BJ (cell line): Measurements from ENCODE around the gene CTBP1. TPM values are rescaled to one million over a fixed set of nuclear protein-coding genes. Genes with fewer than 3 reads are reported as not detected.

ENCODE experiments used
- CTCF ChIA-PET: fragments of 350-600 bp; formaldehyde crosslinking; extraction: SDS; loops from one replicate; lab custom pipeline; 2021; ENCODE audit warnings: antibody characterized with exemption, inconsistent platforms; lab: Yijun Ruan, JAX
- POLR2A ChIA-PET: fragments of 300-600 bp; sonication (Branson Sonifier 250); formaldehyde crosslinking; extraction: SDS; loops from one replicate; lab custom pipeline; 2021; ENCODE audit warnings: antibody characterized with exemption; lab: Charles Lee
- DNase-seq: peaks from one replicate; pipeline ENCODE4 v3.0.0-alpha.2; 2011; ENCODE audit warnings: low read depth
- H3K27me3 ChIP-seq: 2 replicates; pipeline ENCODE4 v1.6.0; 2011; ENCODE audit warnings: low read length; ENCODE audit not compliant: control insufficient read depth, insufficient read depth
- H3K36me3 ChIP-seq: 2 replicates; pipeline ENCODE4 v1.5.1; 2011; ENCODE audit warnings: low read length; ENCODE audit not compliant: control insufficient read depth, insufficient read depth
- H3K4me3 ChIP-seq: 2 replicates; pipeline ENCODE4 v1.5.1; 2011; ENCODE audit warnings: low read depth, mild to moderate bottlenecking, control low read depth, low read length
- polyA plus RNA-seq: library from polyadenylated mRNA; depleted of rRNA; stranded (reverse); fragments of >200 nt; gene quantifications from 2 replicates; pipeline ENCODE4 v1.2.3, GENCODE V29; 2011
- TF ChIP-seq, protein P1 (sequence below): IDR thresholded peaks from 2 replicates; pipeline ENCODE4 v1.5.1; 2011; ENCODE audit warnings: low read depth, mild to moderate bottlenecking, control low read depth, inconsistent platforms, low read length, moderate library complexity; ENCODE audit not compliant: insufficient read depth

Gene CTBP1
- polyA plus RNA-seq, 1 experiment, result 106 TPM

DNA sequence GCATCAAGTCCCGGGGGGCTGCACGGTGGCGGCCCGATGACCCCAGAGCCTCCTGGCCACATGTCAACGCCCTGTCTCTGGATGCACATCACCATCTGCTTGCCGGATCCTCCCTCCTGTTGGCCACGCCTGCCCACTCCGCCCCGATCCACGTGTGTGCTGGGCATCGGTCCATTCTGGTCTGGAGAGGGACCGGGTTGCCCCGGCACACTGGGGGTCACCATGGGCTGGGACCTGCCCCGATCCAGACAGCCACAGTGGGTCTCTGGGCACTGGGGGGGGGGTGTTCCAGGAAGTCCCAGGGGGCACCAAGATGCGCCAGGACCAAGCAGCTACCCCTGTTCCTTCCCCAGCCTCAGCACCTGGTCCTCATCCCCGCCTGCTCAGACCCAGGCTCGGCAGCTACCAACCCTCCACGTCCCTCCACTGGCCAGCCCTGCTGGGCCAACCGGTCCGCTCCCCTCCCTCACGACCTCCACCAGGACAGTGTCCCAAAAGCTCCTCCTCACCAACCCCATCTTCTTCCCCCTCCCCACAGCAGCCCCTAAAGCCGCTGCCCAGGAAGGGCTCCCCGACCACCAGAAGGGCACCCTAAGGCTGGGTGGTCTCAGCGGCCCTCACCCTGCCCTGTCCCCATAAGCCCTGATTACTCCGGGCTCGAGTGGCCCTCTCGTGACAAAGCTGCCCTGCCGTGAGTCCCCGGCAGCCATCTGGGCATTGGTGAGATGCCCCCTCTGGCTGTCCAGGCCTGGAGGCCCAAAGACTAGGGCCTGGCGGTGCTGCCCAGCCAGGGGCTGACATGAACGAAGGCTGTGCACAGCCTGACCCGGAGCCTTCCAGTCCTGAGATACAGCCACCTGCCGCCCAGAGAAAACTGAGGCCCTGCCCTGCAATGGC lies 4.6 kb downstream of the CTBP1 start:
- DNase-seq, result no peak
- CTCF ChIA-PET, result interaction anchor here (0.7 to 1.8 kb wide), 3 partner anchors 10 to 114 kb away, joined by 3 to 7 read pairs (median 4); no protein-coding TSS in a partner anchor
- POLR2A ChIA-PET, result no interaction called here
- no peak overlapping the region for H3K4me3 ChIP-seq
- no peaks in the 10 kb centered on the region for H3K27me3 ChIP-seq
- TF ChIP-seq, protein P1, sequence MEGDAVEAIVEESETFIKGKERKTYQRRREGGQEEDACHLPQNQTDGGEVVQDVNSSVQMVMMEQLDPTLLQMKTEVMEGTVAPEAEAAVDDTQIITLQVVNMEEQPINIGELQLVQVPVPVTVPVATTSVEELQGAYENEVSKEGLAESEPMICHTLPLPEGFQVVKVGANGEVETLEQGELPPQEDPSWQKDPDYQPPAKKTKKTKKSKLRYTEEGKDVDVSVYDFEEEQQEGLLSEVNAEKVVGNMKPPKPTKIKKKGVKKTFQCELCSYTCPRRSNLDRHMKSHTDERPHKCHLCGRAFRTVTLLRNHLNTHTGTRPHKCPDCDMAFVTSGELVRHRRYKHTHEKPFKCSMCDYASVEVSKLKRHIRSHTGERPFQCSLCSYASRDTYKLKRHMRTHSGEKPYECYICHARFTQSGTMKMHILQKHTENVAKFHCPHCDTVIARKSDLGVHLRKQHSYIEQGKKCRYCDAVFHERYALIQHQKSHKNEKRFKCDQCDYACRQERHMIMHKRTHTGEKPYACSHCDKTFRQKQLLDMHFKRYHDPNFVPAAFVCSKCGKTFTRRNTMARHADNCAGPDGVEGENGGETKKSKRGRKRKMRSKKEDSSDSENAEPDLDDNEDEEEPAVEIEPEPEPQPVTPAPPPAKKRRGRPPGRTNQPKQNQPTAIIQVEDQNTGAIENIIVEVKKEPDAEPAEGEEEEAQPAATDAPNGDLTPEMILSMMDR, result no peak
- peaks cover 12% of the 10 kb centered on the region for H3K36me3 ChIP-seq

DNA sequence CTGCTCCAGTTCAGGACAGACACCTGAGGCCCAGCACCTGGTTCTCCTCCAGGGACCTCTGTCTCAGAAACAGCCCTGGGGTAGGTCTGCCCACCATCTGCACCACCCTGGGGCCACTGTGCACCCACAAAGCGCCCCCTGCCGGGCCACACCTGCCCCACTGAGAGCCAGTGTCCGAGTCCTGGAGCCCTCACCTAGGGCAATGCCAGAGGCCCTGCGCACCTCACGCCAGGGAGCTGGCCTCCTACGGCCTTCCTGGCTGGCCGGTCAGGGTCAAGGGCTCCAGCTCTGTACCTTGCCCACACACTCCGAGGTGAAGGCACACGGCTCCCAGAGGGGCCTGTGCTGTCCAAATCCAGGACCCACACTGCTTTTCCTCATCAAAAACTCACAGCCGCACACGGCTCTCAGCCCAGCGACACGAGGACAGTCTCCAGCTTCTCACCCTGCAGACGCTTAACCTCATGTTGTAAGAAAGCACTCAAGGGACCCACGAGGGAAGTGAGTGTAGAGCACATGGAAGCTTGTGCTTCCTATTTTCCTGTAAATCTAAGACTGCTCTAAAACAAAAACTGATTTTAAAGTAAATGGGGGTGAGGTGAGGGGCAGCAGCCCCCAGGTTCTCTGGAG lies 5.4 kb downstream of the CTBP1 start:
- CTCF ChIA-PET, result interaction anchor here (0.6 kb wide), 1 partner anchor 112 kb away, joined by 4 read pairs; no protein-coding TSS in a partner anchor
- no peak overlapping the region for H3K4me3 ChIP-seq
- no peak for DNase-seq
- POLR2A ChIA-PET, result no interaction called here
- TF ChIP-seq, protein P1, result no peak
- no peaks in the 10 kb centered on the region for H3K27me3 ChIP-seq
- peaks cover 12% of the 10 kb centered on the region for H3K36me3 ChIP-seq

GRCh38 chr4:1242506-1243450 lies 6.2 kb downstream of the CTBP1 start:
- CTCF ChIA-PET, result interaction anchor here (0.6 kb wide), 1 partner anchor 113 kb away, joined by 4 read pairs; no protein-coding TSS in a partner anchor
- no peak for DNase-seq
- TF ChIP-seq, protein P1, result no peak
- H3K4me3 ChIP-seq, result no peak overlapping the region
- no peaks in the 10 kb centered on the region for H3K27me3 ChIP-seq
- POLR2A ChIA-PET, result no interaction called here
- H3K36me3 ChIP-seq, result peaks cover 18% of the 10 kb centered on the region

DNA sequence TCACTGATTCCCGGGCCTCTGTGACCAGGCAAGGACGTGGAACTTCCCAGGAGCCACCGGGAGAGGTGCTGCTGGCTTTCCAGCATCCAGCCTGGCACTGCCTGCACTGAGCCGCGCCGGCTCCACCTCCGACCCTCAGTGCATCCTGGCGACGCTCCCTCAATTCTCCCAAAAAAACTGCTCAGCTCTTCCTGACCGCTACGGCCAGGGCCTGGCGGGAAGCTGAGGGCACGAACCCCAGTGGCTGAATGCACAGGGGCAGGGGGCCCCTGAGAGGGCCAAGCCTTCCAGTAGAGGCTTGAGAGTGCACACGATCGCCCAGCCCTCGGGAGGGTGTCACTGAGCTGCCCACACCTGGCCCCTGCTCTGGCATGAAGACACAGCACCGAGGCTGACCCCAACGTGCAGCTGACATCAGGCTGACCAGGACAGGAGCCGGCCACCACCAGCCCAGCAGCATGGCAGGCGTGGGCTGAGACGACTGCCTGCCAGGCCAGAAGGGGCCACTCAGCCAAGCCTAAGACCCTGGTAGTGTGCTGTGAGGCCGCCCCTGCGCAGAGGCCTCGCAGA lies 6.9 kb downstream of the CTBP1 start:
- Histone ChIP-seq H3K4me3 (no peak overlapping the region), H3K36me3 (peaks cover 19% of the 10 kb centered on the region), H3K27me3 (no peaks in the 10 kb centered on the region)
- CTCF ChIA-PET, result no interaction called here
- POLR2A ChIA-PET, result no interaction called here
- DNase-seq, result no peak
- TF ChIP-seq, protein P1, result no peak
